Cardiac fibroblast (primary cell): Measurements from ENCODE around the gene SEL1L3.
A peak's percentile ranks its signal among the peaks of the same experiment; 100 is the strongest.

Source experiments
- DNase-seq, 2 donors: peaks; one replicate each; pipeline versions ENCODE4 v3.0.0 to v3.0.0-alpha.2; 2010; ENCODE audit warnings: low read depth in 2 of 2
- H3K4me3 ChIP-seq, 2 donors: replicated peaks in 1 of 2; 1 replicate in 1 of 2; 2 replicates in 1 of 2; pipeline ENCODE4 v1.5.1; 2011; ENCODE audit warnings: low read depth in 2 of 2, low read length in 2 of 2, mild to moderate bottlenecking in 2 of 2, moderate library complexity in 1 of 2
- TF ChIP-seq, protein P1 (sequence below): IDR thresholded peaks from one replicate; pipeline ENCODE4 v1.5.1; 2011; ENCODE audit warnings: low read depth, mild to moderate bottlenecking, low read length, inconsistent platforms

Gene SEL1L3

GRCh38 chr4:25821899-25822298 is 40.9 kb downstream of the SEL1L3 start:
- H3K4me3 ChIP-seq = no peak overlapping the region
- no peak for DNase-seq
- TF ChIP-seq, protein P1, sequence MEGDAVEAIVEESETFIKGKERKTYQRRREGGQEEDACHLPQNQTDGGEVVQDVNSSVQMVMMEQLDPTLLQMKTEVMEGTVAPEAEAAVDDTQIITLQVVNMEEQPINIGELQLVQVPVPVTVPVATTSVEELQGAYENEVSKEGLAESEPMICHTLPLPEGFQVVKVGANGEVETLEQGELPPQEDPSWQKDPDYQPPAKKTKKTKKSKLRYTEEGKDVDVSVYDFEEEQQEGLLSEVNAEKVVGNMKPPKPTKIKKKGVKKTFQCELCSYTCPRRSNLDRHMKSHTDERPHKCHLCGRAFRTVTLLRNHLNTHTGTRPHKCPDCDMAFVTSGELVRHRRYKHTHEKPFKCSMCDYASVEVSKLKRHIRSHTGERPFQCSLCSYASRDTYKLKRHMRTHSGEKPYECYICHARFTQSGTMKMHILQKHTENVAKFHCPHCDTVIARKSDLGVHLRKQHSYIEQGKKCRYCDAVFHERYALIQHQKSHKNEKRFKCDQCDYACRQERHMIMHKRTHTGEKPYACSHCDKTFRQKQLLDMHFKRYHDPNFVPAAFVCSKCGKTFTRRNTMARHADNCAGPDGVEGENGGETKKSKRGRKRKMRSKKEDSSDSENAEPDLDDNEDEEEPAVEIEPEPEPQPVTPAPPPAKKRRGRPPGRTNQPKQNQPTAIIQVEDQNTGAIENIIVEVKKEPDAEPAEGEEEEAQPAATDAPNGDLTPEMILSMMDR = no peak

DNA sequence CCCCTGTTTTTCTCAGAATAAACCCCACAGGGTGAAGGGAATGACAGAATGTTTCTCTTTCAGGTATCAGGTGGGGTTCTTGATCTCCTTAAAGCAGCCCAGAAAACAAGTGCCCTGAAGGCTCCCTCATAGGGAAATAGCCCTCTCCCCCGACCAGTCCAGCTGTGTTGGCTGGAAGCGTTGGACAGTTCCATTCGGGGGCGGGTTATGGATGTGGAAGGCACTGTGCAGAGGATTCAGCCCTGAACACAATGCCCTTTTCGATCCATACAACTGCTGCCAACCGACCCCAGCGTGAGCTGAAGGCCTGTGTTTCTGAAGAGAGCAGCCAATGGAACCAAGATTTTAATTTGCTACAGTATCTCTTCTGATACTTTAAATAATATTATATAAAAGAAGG is 41.5 kb downstream of the SEL1L3 start:
- DNase-seq = no peak
- TF ChIP-seq, protein P1 = no peak
- no peak overlapping the region for H3K4me3 ChIP-seq

DNA sequence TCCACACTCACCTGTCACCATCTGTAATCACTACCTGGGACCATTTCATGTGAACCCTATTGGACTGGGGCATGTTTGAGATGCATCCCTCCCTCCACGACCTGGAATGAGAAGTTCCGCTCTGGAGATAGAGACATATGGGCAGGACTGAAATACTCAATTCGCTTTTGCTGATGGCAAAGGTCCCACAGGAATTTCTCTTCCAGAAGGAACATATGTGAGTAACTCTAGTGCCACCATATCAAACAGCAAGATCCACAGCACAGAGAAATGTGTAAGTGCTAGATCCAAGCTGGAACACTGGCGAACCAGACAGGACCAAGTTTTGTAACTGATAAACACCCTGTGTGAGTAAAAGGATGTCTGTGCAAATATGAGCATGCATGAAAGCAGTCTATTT is 43.9 kb downstream of the SEL1L3 start:
- no peak for DNase-seq
- no peak overlapping the region for H3K4me3 ChIP-seq
- TF ChIP-seq, protein P1 = no peak

- DNase-seq = peak; percentile 31 to 60
- TF ChIP-seq, protein P1 = no peak
- no peak overlapping the region for H3K4me3 ChIP-seq
These were observed 44.4 kb downstream of the SEL1L3 start for GRCh38 chr4:25818371-25818871.

DNA sequence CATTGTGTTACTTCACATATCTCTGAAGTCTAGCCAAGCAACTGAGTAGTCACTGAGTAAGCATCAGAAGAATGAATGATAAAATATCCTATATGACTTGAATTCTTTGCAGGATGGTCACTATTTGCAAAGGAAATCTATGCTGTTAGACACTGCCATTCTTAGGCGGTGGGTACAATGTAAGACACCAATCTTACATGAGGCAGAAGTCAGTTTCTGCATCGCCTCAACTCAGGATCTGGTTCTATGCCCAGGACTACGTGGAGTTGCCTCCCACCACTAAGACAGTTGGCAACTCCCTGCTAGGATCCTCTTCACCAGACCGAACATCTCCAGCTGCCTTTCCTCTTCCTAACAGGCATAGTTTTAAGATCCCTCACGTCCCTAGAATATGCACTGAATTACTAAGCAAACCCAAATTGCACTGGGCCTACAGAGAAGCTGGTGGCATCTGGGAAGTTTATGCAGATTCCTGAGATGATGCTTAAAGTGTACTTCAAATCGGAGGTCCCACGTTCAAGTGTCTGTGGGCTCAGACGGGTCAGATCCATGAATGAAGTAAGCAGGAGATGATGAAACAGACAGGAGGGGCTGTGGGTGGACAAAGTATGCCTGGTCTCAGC is 45.6 kb downstream of the SEL1L3 start:
- TF ChIP-seq, protein P1 = no peak
- no peak overlapping the region for H3K4me3 ChIP-seq
- DNase-seq = peak; percentile 68 to 90

- DNase-seq = peak in 1 of 2 donors; percentile 16
- TF ChIP-seq, protein P1 = no peak
- no peak overlapping the region for H3K4me3 ChIP-seq
These were observed 46.2 kb downstream of the SEL1L3 start for GRCh38 chr4:25816591-25817058.

- DNase-seq = peak; percentile 75 to 78
- H3K4me3 ChIP-seq = no peak overlapping the region
- TF ChIP-seq, protein P1 = no peak
These were observed 47.2 kb downstream of the SEL1L3 start for GRCh38 chr4:25815586-25815985.
